OCI-LY7 (cell line): ENCODE data around the gene MYO9A. TPM values are rescaled to one million over a fixed set of nuclear protein-coding genes. Genes with fewer than 3 reads are reported as not detected.

Experiments
- BruUV-seq: library from RNA; stranded (reverse); fragments of 400-500 nt; replicated peaks from 2 replicates; lab custom pipeline; 2021; lab: Mats Ljungman, UMichigan
- CTCF ChIA-PET: fragments of 300-600 bp; sonication (Branson Sonifier 250); formaldehyde crosslinking; loops from one replicate; lab custom pipeline; 2022; ENCODE audit warnings: antibody characterized with exemption; ENCODE audit not compliant: unreplicated experiment; lab: Charles Lee
- POLR2A ChIA-PET: fragments of 300-600 bp; sonication (Branson Sonifier 250); formaldehyde crosslinking; loops from one replicate; lab custom pipeline; 2022; ENCODE audit warnings: antibody characterized with exemption; lab: Charles Lee
- DNase-seq: peaks from one replicate; pipeline ENCODE4 v3.0.0-alpha.2; 2015; ENCODE audit warnings: low spot score
- H2AFZ ChIP-seq: fragments of 200-600 bp; sonication (generic), shearing (Covaris generic); 2 replicates; pipeline ENCODE4 v1.6.1; 2014; ENCODE audit warnings: mild to moderate bottlenecking, antibody characterized with exemption, low read length, moderate library complexity
- H3K27ac ChIP-seq: fragments of 200-600 bp; sonication (generic); 2 replicates; pipeline ENCODE4 v1.5.1; 2014; ENCODE audit warnings: mixed run types, low read depth, mild to moderate bottlenecking, moderate library complexity, low read length, inconsistent platforms; ENCODE audit not compliant: poor library complexity, severe bottlenecking
- H3K36me3 ChIP-seq: fragments of 200-600 bp; sonication (generic); 2 replicates; pipeline ENCODE4 v1.6.1; 2014; ENCODE audit warnings: mild to moderate bottlenecking, antibody characterized with exemption, low read length, moderate library complexity, mixed read lengths; ENCODE audit not compliant: insufficient read depth
- H3K4me1 ChIP-seq: fragments of 200-600 bp; sonication (generic); 2 replicates; pipeline ENCODE4 v1.5.1; 2014; ENCODE audit warnings: mild to moderate bottlenecking, low read length; ENCODE audit not compliant: insufficient read depth, poor library complexity, severe bottlenecking
- H3K4me2 ChIP-seq: fragments of 200-600 bp; sonication (generic); 2 replicates; pipeline ENCODE4 v1.6.1; 2014; ENCODE audit warnings: mild to moderate bottlenecking, low read length
- H3K4me3 ChIP-seq: fragments of 200-600 bp; sonication (generic); 2 replicates; pipeline ENCODE4 v1.5.1; 2014; ENCODE audit warnings: mild to moderate bottlenecking, low read depth, low read length; ENCODE audit not compliant: poor library complexity, severe bottlenecking
- H3K79me2 ChIP-seq: fragments of 200-600 bp; sonication (generic); 2 replicates; pipeline ENCODE4 v1.6.1; 2016; ENCODE audit warnings: low read depth, mild to moderate bottlenecking, low read length, moderate library complexity, mixed read lengths; ENCODE audit not compliant: insufficient read depth
- H3K9me2 ChIP-seq: fragments of 200-600 bp; sonication (generic); 2 replicates; pipeline ENCODE4 v1.6.1; 2016; ENCODE audit warnings: mild to moderate bottlenecking, low read length, mixed read lengths; ENCODE audit not compliant: insufficient read depth
- H3K9me3 ChIP-seq: fragments of 200-600 bp; sonication (generic); 2 replicates; pipeline ENCODE4 v1.6.1; 2014; ENCODE audit warnings: mild to moderate bottlenecking, mixed run types, low read length, mixed read lengths
- H4K20me1 ChIP-seq: fragments of 200-600 bp; sonication (generic); 2 replicates; pipeline ENCODE4 v1.6.1; 2014; ENCODE audit warnings: mild to moderate bottlenecking, antibody characterized with exemption, low read length, moderate library complexity, mixed read lengths; ENCODE audit not compliant: insufficient read depth
- EZH2phosphoT487 ChIP-seq: fragments of 200-600 bp; sonication (generic); IDR thresholded peaks from 2 replicates; pipeline ENCODE4 v1.6.1; 2018; ENCODE audit warnings: low read depth, borderline replicate concordance, mild to moderate bottlenecking, mixed run types, antibody characterized with exemption, low read length, moderate library complexity, mixed read lengths
- intact Hi-C: fragments of 100-400 bp; cut with micrococcal nuclease; formaldehyde crosslinking; loops from one replicate; pipeline ENCODE4 v1.10.0; 2022; ENCODE audit not compliant: unreplicated experiment
- total RNA-seq, 2 experiments: library from RNA; depleted of rRNA in 1 of 2; stranded (reverse); fragments of >200 nt in 1 of 2; shearing (Covaris generic) in 1 of 2; gene quantifications; 2 replicates each; pipeline ENCODE4 v1.2.3, GENCODE V29; 2014 to 2022
- TF ChIP-seq, protein P1 (sequence below): fragments of 200-600 bp; sonication (generic); conservative IDR thresholded peaks from 2 replicates; pipeline ENCODE4 v1.5.1; 2014; ENCODE audit warnings: mild to moderate bottlenecking, antibody characterized with exemption, low read length, moderate library complexity, mixed read lengths

Gene MYO9A
- total RNA-seq, 2 experiments from 2014 or later = 26.4 to 125 TPM

DNA sequence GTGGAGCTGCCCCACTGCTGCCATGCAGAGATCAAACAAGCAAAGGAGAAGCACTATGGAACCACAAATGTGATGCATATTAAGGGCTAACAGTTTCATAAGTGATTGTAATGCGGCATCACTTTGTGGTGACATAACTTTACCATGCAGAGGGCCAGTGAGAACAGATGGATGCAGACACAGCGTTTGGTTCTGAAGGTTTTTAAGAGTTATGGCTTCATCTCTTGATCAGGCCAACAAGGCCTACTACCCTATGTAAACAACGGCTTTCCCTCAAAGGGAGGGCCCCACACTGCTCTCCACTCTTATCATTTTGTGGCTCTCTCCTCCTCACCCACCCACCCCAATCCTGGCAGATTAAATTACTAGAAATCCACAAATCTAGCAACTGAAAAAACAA is 294.1 kb downstream of the MYO9A start:
- no peak for DNase-seq
- Histone ChIP-seq H3K36me3 (peaks cover 53% of the 10 kb centered on the region), H3K4me3 (no peak overlapping the region), H3K9me3 (peaks cover 8% of the 10 kb centered on the region; the same call in 1 of the 2 replicates), H3K27ac (no peak overlapping the region), H3K4me1 (no peaks in the 10 kb centered on the region), H4K20me1 (no peaks in the 10 kb centered on the region), H3K79me2 (no peaks in the 10 kb centered on the region), H3K9me2 (no peaks in the 10 kb centered on the region), H3K4me2 (no peak overlapping the region), H2AFZ (no peak overlapping the region)
- intact Hi-C loops = no loop called here
- TF ChIP-seq, protein P1, sequence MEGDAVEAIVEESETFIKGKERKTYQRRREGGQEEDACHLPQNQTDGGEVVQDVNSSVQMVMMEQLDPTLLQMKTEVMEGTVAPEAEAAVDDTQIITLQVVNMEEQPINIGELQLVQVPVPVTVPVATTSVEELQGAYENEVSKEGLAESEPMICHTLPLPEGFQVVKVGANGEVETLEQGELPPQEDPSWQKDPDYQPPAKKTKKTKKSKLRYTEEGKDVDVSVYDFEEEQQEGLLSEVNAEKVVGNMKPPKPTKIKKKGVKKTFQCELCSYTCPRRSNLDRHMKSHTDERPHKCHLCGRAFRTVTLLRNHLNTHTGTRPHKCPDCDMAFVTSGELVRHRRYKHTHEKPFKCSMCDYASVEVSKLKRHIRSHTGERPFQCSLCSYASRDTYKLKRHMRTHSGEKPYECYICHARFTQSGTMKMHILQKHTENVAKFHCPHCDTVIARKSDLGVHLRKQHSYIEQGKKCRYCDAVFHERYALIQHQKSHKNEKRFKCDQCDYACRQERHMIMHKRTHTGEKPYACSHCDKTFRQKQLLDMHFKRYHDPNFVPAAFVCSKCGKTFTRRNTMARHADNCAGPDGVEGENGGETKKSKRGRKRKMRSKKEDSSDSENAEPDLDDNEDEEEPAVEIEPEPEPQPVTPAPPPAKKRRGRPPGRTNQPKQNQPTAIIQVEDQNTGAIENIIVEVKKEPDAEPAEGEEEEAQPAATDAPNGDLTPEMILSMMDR = no peak
- TF ChIP-seq EZH2phosphoT487 = no peak
- no TSS peak for BruUV-seq
- CTCF ChIA-PET = no interaction called here
- POLR2A ChIA-PET = no interaction called here

- no peak for TF ChIP-seq EZH2phosphoT487
- TF ChIP-seq, protein P1 = no peak
- Histone ChIP-seq H3K9me3 (peaks cover 8% of the 10 kb centered on the region; the same call in 1 of the 2 replicates), H3K4me1 (no peaks in the 10 kb centered on the region), H3K4me3 (no peak overlapping the region), H2AFZ (no peak overlapping the region), H4K20me1 (no peaks in the 10 kb centered on the region), H3K9me2 (no peaks in the 10 kb centered on the region), H3K4me2 (no peak overlapping the region), H3K36me3 (peaks cover 49% of the 10 kb centered on the region), H3K79me2 (no peaks in the 10 kb centered on the region), H3K27ac (no peak overlapping the region)
- intact Hi-C loops = no loop called here
- no peak for DNase-seq
- BruUV-seq = no TSS peak
- ChIA-PET POLR2A (no interaction called here), CTCF (no interaction called here)
These were observed 294.9 kb downstream of the MYO9A start for GRCh38 chr15:71822890-71823630.

DNA sequence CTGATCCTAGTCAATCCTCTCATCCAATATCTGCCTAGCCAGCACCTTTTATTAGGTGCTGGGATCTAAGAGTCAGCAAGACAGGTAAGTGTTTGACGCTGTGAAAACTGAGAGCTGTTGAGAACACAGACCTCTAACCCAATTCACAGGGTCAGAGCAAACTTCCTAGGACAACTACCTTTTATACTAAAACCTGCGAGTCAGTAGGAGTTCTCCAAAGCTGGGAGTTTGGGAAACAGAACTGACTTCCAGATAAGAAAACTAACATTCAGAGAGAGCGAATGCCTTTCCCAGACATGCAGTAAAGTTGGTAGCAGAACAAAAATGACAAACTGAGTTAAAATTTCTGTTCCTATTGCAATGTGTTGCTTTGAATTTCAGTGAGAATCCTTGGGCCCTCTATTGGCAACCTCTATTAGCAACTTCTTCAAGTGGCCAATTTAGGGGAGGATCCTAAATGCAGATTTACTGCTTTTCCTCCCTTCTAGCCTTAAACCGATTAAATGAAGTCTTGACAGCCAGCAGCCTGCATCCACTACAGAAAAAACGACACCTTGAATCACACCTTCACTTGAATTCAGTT is 296.3 kb downstream of the MYO9A start:
- POLR2A ChIA-PET = no interaction called here
- BruUV-seq = no TSS peak
- CTCF ChIA-PET = no interaction called here
- H3K4me3 ChIP-seq = no peak overlapping the region
- H3K4me1 ChIP-seq = no peaks in the 10 kb centered on the region
- H3K4me2 ChIP-seq = no peak overlapping the region
- H3K36me3 ChIP-seq = peaks cover 35% of the 10 kb centered on the region
- TF ChIP-seq, protein P1 = no peak
- TF ChIP-seq EZH2phosphoT487 = no peak
- no peak for DNase-seq
- H3K9me2 ChIP-seq = no peaks in the 10 kb centered on the region
- H2AFZ ChIP-seq = no peak overlapping the region
- peaks cover 8% of the 10 kb centered on the region; the same call in 1 of the 2 replicates for H3K9me3 ChIP-seq
- H3K79me2 ChIP-seq = no peaks in the 10 kb centered on the region
- intact Hi-C loops = no loop called here
- H3K27ac ChIP-seq = no peak overlapping the region
- no peaks in the 10 kb centered on the region for H4K20me1 ChIP-seq
